Heart right ventricle (tissue), 16 donors: ENCODE measurements around the gene LSM14B. TPM values are rescaled to one million over a fixed set of nuclear protein-coding genes. Genes with fewer than 3 reads are reported as not detected.

ENCODE experiments used
- ATAC-seq, 8 donors: fragments of 200-7000 bp; cut with Tn5 transposase; one replicate each; pipeline ENCODE4 v1.9.1; 2020; ENCODE audit warnings: mild to moderate bottlenecking in 8 of 8, moderate library complexity in 8 of 8, moderate number of reproducible peaks in 1 of 8
- DNase-seq, 2 donors: peaks; one replicate each; pipeline ENCODE4 v3.0.0-alpha.2; 2020
- H3K27ac ChIP-seq, 10 donors: fragments of 200-600 bp; sonication (generic) in 2 of 10; one replicate each; pipeline versions ENCODE4 v1.5.0 to v1.8.0; 2020 to 2022; ENCODE audit warnings: mild to moderate bottlenecking in 3 of 10
- H3K27me3 ChIP-seq, 7 donors: fragments of 200-600 bp; one replicate each; pipeline ENCODE4 v1.8.0; 2021 to 2022; ENCODE audit warnings: mild to moderate bottlenecking in 2 of 7
- H3K36me3 ChIP-seq, 9 donors: fragments of 200-600 bp; sonication (generic) in 1 of 9; one replicate each; pipeline versions ENCODE4 v1.5.0 to v1.8.0; 2020 to 2022; ENCODE audit warnings: mild to moderate bottlenecking in 2 of 9
- H3K4me1 ChIP-seq, 9 donors: fragments of 200-600 bp; sonication (generic) in 1 of 9; one replicate each; pipeline versions ENCODE4 v1.5.0 to v1.8.0; 2020 to 2022; ENCODE audit warnings: mild to moderate bottlenecking in 4 of 9
- H3K4me3 ChIP-seq, 10 donors: fragments of 200-600 bp; sonication (generic) in 2 of 10; one replicate each; pipeline versions ENCODE4 v1.5.0 to v1.8.0; 2020 to 2022; ENCODE audit warnings: mild to moderate bottlenecking in 7 of 10, moderate library complexity in 2 of 10
- H3K9me3 ChIP-seq, 11 donors: fragments of 200-600 bp in 10 of 11; sonication (generic) in 2 of 11; one replicate each; pipeline versions ENCODE4 v1.5.0 to v1.8.0; 2013 to 2022; ENCODE audit warnings: mild to moderate bottlenecking in 2 of 11, control low read depth in 1 of 11, moderate library complexity in 1 of 11
- CTCF ChIP-seq, 9 donors: fragments of 200-600 bp; sonication (generic) in 2 of 9; IDR thresholded peaks; one replicate each; pipeline versions ENCODE4 v1.5.0 to v1.8.0; 2021 to 2022; ENCODE audit warnings: antibody characterized with exemption in 9 of 9, mild to moderate bottlenecking in 5 of 9, moderate library complexity in 1 of 9
- WGBS, 2 donors: extraction: QIAGEN DNeasy Blood & Tissue Kit; methylation state at CpG; one replicate each; pipeline ENCODE4 v1.1.7; 2013; ENCODE audit warnings: inconsistent platforms in 1 of 2; 5-methylcytosine and 5-hydroxymethylcytosine counted together
- intact Hi-C, 10 donors: fragments of 100-400 bp; cut with DNase I; formaldehyde crosslinking; loops; one replicate each; pipeline versions ENCODE4 v1.11.1 to v1.14.2; 2022
- polyA plus RNA-seq, 2 donors: library from polyadenylated mRNA; stranded (reverse); fragments of 200-250 nt; gene quantifications; one replicate each; pipeline ENCODE4 v1.2.3, GENCODE V29; 2013
- total RNA-seq, 10 donors: library from RNA; stranded (reverse); fragmentation: NEBNext Ultra II Directional in 3 of 10; extraction: Animal tissue kit (Norgen Biotek cat#: 25700) in 3 of 10; gene quantifications; one replicate each; pipeline versions ENCODE4 v1.2.1 to v1.2.4, GENCODE V29; 2021 to 2023
- donor health status: Arrhythmogenic right ventricular cardiomyopathy.
- donor health status: ischemic (EF 13 %, LVEDD 7.1; RV severe dilation, severe dysfunction).
- donor health status: healthy with polysubstance abuse.
- donor health status: DM: no; HTN: yes; CAD: no.
- donor health status: DM: no; HTN: no; CAD: no.
- donor health status: ischemic (EF 25% LVEDD 6.9; RV normal size, moderate dysfunction).
- donor health status: ischemic (EF 25% LVEDD 5.7; RV mildly dilated, moderate dysfunction).
- donor health status: healthy.
- donor health status: DM: yes; HTN: yes; CAD: no.
- donor health status: Ischemic cardiomyopathy.
- donor health status: ischemic (EF 35%, LVEDD 5.7; RV mildly dilated, moderate dysfunction).
- donor health status: nonischemic (EF 11% LVEDD 7.7; RV severe dilation, severe dysfunction).
- donor health status: DM: yes; HTN: yes; CAD: no.
- donor health status: PGD.
- donor health status: ischemic (EF 29% LVEDD 5.4; RV normal size, mild dysfunction).
- donor health status: nonischemic (EF 23%, LVEDD 6.1; RV moderate dilation, normal function).

Gene LSM14B
- total and polyA plus RNA-seq, 12 donors = 15.7 to 63.7 (median 59.6) TPM

DNA sequence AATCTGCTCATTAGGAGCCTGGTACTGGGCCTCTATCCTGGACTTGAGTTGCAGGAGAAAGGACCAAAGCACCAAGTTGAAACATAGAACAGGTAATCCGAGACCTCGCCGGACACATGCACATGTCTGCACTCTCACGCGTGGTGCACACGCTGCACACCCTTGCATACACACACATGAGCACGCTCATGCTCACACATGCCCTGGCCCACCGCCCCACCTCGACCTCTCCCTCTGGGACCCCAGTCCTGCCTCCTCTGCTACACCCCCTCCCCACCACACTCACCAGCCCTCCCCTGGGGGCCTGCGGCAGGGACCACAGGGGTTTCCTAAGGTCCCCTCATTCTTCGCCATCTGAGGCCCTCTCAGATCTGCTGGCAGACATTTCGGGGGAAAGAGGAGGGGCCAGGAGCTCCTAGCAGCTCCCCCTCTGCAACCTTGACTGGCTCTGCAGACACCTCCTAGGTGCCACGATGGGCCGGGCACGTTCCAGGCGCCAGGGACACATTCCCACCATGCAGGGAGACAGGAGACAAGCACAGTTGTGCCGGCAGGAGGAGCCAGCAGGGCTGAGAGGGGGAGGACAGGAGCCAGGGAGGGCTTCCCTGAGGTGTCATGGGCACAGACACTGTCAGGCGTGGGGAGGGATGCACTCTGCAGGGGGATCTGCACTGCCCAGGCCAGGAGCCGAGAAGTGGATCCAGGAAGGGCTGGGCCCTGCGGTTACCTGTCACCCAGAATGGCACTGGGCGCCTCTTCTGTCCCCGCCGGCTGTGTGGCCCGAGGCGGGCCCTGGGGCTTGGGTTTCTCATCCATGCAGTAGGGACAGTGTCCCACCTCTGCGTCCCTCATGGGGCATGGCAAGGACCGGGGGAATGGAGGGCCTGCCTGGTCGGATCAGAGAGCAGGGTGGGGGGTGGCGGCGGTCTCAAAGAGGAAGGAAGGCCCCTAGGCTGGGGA lies 25.6 kb upstream of the LSM14B start:
- TF ChIP-seq CTCF (IDR thresholded peaks at IDR 0.05) = no peak
- DNase-seq = no peak
- Histone ChIP-seq H3K27me3 (peaks cover 0 to 7% (median 0%) of the 10 kb centered on the region in 7 donors), H3K9me3 (peaks cover 0 to 20% (median 2%) of the 10 kb centered on the region in 11 donors), H3K36me3 (no peaks in the 10 kb centered on the region), H3K4me1 (no peaks in the 10 kb centered on the region), H3K27ac (no peak overlapping the region), H3K4me3 (no peak overlapping the region)
- intact Hi-C loops = no loop called here
- WGBS, 2 donors = 83 to 87% methylated on average over 29 to 30 of the region's 30 CpGs
- no peak for ATAC-seq

- H3K27me3 ChIP-seq = peaks cover 0 to 8% (median 0%) of the 10 kb centered on the region in 7 donors
- no peak overlapping the region for H3K4me3 ChIP-seq
- H3K27ac ChIP-seq = no peak overlapping the region
- TF ChIP-seq CTCF (IDR thresholded peaks at IDR 0.05) = no peak
- H3K9me3 ChIP-seq = peaks cover 0 to 29% (median 2%) of the 10 kb centered on the region in 11 donors
- intact Hi-C loops = no loop called here
- no peaks in the 10 kb centered on the region for H3K4me1 ChIP-seq
- DNase-seq = no peak
- H3K36me3 ChIP-seq = no peaks in the 10 kb centered on the region
- ATAC-seq = no peak
- WGBS, 2 donors = 74 to 78% methylated on average over 16 of the region's 16 CpGs
Observed at GRCh38 chr20:62097881-62098407, 24.3 kb upstream of the LSM14B start.

GRCh38 chr20:62101078-62101477 lies 21.2 kb upstream of the LSM14B start:
- Histone ChIP-seq H3K27ac (no peak overlapping the region), H3K36me3 (no peaks in the 10 kb centered on the region), H3K4me3 (no peak overlapping the region), H3K4me1 (no peaks in the 10 kb centered on the region), H3K9me3 (peaks cover 0 to 37% (median 2%) of the 10 kb centered on the region in 11 donors), H3K27me3 (peaks cover 0 to 8% (median 0%) of the 10 kb centered on the region in 7 donors)
- ATAC-seq = no peak
- intact Hi-C loops = no loop called here
- WGBS, 2 donors = 89 to 90% methylated on average over 4 of the region's 4 CpGs
- no peak for TF ChIP-seq CTCF (IDR thresholded peaks at IDR 0.05)
- no peak for DNase-seq

DNA sequence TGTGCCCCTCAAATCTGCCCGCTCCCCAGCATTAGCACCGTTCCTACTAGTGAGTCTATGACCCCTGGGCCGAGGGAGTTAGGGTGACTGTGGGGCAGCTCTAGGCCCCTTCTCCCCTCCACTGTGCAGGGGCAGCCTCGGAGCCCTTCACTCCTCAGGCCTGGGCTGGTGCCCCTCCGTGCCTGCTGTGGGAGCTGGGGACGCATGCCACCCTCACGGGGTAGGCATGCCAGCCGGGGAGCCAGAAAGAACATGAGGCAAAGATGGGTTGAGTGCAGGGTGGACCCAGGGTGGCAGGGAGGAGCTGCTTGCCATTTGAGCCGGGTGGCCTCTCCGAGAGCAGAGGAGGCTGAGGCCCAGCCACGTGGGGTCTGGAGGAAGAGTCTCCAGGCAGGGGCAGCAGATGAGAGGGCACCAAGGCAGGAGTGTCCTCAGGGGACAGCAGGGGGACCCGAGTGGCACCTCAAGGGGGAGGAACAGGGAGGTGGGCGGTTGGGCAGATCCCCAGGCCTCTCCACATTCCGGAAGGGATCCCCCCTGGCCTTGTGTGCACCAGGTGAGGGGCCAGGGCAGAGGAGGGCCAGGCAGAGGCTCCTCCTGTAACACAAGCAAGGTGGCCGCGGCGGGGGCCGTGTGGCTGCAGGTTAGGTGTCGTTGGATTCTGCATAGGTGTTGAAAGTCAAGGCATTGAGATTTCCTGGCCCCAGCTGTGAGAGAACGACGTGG lies 18.6 kb upstream of the LSM14B start:
- Histone ChIP-seq H3K27me3 (peaks cover 0 to 8% (median 0%) of the 10 kb centered on the region in 7 donors), H3K4me1 (no peaks in the 10 kb centered on the region), H3K9me3 (peaks cover 0 to 63% (median 17%) of the 10 kb centered on the region in 11 donors), H3K27ac (no peak overlapping the region), H3K4me3 (no peak overlapping the region), H3K36me3 (no peaks in the 10 kb centered on the region)
- 76 to 77% methylated on average over 21 of the region's 21 CpGs for WGBS, 2 donors
- DNase-seq (no peak), ATAC-seq (no peak)
- TF ChIP-seq CTCF (IDR thresholded peaks at IDR 0.05) = no peak
- intact Hi-C loops = no loop called here
